HG03439 (cell line): Measurements from ENCODE around the gene KRT13.

ENCODE experiments used
- ATAC-seq: cut with Tn5 transposase; IDR thresholded peaks from one replicate; pipeline ENCODE4 v1.9.1; 2021; ENCODE audit warnings: mild to moderate bottlenecking, moderate library complexity; ENCODE audit not compliant: unreplicated experiment

The KRT13 gene

DNA sequence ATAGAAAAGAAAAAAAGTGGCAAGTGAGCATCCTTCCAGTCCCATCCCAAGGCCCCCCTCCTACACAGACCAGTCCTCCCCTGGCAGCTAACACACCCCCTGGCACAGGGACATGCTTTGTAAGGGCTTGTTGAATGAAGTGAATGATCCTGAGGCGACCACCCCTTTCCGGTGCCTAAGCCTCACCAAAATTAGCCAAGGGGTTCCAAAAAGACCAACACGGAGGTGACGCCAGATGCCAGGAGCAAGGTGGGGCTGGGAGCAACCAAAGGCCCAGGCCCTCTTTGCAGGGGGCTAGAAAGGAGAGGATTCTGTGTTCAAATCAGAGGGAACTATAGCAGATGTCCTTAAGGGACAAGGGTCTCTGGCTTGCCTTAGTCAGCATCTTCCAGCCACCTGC lies 30.0 kb downstream of the KRT13 start:
- ATAC-seq = no peak

GRCh38 chr17:41474863-41475262 lies 30.5 kb downstream of the KRT13 start:
- ATAC-seq = no peak

DNA sequence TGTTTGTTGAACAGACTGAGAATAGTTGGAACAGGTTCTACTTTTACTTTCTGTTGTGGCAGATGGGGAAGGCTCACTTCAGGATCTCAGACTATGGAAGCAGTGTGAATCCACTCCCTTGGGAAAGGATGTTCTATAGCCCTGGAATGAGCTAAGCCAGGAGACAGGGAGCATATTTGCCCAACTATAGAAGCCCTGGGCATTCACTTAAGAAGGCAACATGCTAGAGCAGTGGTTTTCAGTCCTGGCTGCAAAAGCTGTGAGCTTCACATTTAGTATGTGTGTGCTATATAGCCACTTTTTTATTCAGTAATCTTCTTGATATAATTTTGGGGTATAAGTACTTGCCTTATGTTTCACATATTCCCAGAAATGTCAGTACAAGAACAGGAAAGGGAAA lies 37.1 kb downstream of the KRT13 start:
- ATAC-seq = no peak

DNA sequence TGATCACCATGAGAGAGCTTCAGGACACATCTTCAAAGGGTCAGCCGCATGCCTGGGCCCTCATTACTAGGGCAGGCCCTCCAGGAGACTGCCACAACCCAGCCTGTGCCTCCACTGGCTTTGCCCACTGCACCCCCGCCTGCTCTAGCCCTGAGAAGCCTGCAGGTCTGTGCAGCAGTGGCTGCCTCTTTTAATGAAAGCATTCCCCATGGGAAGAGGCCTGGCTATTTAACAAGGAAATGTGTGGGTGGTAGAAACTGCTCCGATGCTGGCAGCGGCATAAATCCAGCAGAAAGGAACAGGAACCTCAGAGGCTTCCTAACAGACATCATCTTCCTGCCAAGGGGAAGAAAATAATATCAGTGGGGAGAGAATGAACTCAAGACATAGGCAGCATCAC lies 37.9 kb downstream of the KRT13 start:
- ATAC-seq = no peak

DNA sequence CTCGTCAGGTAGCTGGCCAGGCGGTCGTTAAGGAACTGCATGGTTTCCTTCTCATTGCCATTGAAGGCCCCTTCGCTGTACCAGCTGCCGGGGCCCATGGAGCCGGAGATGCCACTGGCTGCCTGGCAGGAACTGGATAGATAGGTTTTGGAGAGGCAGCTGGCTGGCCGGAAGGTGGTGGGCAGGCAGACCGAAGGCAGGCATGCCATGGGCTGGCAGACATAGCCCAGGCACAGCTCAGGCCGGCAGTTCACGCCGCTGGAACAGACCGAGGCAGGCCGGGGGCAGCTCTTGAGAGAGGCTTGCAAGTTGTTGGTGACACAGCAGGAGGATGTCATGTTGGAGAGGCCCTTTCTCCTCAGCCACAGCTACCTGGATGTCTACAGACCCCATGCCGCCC lies 38.4 kb downstream of the KRT13 start, which contains the start of gene KRT32:
Gene KRT32, minus strand, starts transcription at position 399 of the 400 bp plus-strand sequence. Its CDS starts 61 bp downstream, at position 338.
- ATAC-seq = no peak

- ATAC-seq = no peak
Measured at GRCh38 chr17:41464682-41465081, 40.7 kb downstream of the KRT13 start.

GRCh38 chr17:41464173-41464572 lies 41.2 kb downstream of the KRT13 start:
- no peak for ATAC-seq

DNA sequence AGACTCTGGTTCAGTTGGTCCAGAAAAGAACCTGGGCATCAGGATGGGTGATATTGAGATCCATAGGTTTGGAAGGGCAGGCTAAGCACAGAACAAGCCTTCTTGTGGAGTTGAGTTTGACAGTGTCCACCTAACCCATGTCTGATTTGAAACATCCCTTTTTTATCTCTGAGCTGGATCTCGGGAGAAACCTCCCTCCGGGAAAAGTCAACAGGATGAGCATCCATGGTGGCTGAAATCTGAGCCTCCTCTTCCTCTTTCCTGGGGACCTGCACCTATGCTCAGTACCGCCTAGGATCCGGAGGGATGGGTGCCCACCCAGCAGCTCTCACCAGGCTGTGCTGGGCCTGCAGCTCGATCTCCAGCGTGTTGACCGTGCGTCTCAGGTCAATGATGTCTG lies 41.7 kb downstream of the KRT13 start:
- no peak for ATAC-seq

DNA sequence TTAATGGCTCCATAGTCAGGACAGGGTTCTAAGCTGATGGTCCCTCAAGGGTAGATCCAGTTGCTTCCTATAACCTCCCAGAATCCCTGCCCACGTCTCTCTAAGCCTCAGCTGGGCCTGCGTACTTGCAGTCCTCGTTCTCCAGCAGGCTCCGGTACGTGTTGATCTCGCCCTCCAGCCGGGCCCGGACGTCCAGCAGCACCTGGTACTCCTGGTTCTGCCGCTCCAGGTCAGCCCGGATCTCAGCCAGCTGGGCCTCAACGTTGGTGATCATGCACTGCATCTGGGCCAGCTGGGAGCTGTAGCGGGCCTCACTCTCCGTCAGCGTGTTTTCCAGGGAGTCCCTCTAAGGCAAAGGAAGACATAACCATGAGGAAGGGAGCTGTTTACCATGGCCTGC lies 42.7 kb downstream of the KRT13 start:
- ATAC-seq = no peak

DNA sequence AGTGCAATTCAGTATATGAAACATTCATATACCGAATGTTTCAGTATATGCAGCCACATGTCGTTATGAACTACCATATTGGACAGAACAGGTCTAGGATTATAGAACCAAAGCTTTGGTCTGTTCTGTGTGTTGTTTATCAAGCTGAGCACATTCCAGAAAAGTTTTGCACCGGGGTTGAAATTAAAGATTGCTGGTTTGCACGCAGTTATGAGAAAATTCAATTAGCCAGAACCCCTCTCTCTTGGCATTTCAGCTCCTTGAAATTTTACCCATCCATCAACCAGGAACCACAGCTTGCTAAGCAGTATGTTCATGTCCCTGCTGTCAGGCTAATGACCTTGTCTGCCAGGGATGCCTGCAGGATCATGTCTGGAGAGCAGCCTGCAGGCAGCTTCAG lies 47.7 kb downstream of the KRT13 start:
- no peak for ATAC-seq

GRCh38 chr17:41456204-41456603 lies 49.2 kb downstream of the KRT13 start:
- ATAC-seq = no peak

DNA sequence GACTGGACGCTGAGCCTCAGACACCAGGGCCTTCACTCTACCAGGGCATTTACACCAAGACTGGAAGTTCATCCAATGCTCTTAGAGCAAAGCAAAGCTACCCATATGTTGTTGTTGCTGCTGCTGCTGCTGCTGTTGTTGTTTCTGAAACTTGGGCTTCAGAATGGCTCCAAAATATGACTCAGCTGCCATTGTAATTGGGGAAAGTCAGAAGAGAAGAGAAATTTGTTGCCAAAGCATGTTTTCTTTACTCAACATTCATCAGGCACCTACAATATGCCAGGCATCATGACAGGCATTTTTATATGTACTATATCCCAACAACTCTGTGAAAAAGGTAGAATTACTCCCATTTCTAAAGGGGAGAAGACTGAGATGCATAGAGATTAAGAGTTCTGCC lies 50.2 kb downstream of the KRT13 start:
- ATAC-seq = no peak

GRCh38 chr17:41453066-41453465 lies 52.3 kb downstream of the KRT13 start:
- no peak for ATAC-seq

DNA sequence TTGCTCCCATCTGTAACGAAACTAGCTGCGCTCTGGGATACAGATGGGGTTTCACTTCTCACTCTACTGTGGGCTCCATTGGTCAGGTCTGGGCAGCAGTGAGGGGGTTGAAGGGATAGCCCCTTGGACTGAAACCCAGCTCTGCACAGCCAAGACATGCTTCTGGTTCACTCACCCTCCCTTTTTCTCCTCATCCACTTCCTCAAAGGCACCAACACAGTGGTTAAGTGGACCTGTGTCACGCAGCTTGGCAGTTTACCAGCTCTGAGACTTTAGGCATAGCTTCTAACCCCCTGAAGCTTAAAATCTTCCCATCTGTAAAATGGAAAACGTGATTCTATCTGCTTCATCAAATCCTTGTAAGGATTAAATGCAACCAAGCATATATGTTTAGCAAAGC lies 53.1 kb downstream of the KRT13 start:
- no peak for ATAC-seq

GRCh38 chr17:41451154-41451728 lies 54.2 kb downstream of the KRT13 start:
- no peak for ATAC-seq
